Suppressor macrophage treated with lipopolysaccharide for 1 hour (primary cell): ENCODE measurements around the gene PSENEN.
A peak's percentile ranks its signal among the peaks of the same experiment; 100 is the strongest.

Source experiments
- DNase-seq, 3 donors: peaks; one replicate each; pipeline ENCODE4 v3.0.0-alpha.2; 2020 to 2022

PSENEN gene

DNA sequence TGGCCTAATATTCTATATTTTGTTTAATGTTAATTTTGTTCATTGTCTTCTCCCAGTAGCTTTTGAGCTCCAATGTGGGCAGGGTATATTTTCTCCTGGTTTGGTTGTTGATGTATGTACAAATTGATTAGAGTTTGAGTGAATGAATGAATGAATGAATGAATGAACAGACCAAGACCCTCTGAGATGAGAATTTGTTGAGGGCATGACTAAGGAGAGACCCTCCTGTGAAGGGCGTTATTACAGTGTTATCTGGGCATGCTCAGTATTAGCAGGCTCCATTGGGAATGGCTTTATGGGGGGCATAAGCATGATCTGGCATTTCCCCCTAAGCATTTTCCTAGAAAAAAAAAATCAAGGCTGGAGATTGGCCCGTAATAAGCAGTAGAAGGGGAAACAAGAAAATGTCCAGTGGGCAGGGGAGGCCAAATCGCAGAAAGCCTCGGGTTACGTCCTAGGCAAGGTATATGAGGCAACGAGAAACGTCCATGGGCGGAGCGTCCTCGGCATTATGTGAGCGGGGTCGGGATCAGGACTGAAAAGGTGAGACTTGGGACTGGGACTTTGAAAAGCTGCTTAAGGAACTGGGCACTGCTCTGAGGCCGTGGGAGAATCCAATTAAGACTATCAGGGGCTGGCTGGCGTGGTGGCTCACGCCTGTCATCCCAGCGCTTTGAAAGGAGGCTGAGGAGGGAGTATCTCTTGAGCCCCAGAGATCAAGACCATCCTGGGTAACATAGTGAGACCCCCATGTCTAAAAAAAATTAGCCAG is 29.0 kb downstream of the PSENEN start:
- no peak for DNase-seq

DNA sequence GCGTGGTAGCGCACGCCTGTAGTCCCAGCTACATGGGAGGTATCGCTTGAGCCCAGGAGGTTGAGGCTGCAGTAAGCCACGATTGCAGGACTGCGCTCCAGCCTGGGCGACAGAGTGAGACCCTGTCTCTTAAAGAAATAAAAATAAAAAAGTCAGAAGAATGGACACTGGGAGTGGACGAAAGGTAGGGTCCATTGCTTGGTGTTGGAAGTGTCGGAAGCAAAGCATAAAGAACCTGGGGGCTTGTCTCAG is 29.5 kb downstream of the PSENEN start:
- no peak for DNase-seq

DNA sequence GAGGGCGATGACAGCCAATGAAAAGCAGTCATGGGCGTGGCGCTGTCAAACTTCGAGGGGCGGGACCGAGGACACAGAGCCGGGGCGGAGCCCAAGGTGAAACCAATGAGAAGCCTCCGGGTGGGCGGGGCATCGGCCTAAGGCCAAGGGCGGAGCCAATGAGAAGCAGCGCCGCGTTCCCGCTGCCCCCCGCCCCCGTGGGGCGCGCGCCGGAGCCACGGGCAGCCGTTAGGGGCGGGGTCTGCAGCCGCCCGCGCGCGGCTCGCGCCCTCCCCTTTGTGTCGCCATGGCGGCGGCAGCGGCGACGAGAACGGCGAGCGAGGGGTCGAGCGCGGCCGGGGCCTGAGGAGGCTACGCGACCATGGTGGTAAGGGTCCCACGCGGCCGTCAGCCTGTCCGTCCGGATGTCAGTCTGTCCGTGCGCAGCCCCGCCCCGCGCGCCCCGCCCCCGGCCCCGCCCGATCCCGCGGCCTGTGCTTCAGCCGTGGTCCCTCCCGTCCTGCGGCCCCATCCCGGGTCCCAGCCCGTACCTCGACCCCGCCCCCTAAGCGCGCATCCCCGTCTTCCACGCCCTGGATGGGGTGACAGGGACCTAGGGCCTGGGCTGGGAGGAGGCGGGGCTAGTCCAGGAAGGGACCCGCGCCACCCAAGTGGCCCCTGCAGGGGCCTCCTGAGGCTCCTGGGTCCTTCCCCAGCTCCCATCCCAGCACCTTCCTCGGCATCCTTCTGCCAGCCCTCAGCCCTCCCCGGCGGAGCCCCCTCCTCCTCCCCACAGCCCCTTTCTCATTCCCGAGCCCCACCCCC is 30.0 kb downstream of the PSENEN start, which contains the start of gene ARHGAP33:
TSS of gene ARHGAP33 (plus strand) at position 267 of the 804 bp plus-strand sequence. CDS start at position 362, 95 bp downstream.
- DNase-seq: peak; percentile 100

DNA sequence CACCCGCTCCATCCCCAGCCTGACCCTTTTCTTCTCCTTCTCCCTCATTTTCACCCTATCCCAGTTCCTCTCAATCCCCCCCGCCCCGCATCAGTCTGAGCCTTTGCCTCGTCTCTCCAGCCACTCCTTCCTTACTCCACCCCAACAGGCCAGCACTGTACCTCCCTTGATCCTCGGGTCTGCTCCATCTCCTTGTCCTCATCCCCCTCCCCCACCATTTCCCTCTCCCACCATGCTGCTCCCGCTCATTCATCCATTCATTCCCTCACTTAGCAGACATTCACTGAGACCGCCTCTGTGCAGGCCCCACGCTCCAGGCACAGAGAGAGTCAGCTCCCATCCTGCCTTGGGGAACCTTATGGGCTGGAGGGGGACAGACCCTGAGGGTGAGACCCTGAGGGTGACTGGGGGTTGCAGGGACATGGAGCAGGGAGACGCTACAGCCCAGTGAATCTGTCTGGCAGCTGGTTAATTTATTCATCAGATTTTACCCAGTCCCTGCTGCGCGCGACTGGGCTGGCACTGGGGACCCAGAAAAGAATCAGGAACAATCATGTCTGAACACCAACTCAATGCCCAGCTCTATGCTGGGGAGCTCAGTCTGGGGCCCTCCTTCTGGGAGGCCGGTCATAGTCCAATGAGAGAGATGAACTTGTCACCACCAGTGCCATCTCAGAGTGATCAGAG is 30.8 kb downstream of the PSENEN start:
- no peak for DNase-seq

DNA sequence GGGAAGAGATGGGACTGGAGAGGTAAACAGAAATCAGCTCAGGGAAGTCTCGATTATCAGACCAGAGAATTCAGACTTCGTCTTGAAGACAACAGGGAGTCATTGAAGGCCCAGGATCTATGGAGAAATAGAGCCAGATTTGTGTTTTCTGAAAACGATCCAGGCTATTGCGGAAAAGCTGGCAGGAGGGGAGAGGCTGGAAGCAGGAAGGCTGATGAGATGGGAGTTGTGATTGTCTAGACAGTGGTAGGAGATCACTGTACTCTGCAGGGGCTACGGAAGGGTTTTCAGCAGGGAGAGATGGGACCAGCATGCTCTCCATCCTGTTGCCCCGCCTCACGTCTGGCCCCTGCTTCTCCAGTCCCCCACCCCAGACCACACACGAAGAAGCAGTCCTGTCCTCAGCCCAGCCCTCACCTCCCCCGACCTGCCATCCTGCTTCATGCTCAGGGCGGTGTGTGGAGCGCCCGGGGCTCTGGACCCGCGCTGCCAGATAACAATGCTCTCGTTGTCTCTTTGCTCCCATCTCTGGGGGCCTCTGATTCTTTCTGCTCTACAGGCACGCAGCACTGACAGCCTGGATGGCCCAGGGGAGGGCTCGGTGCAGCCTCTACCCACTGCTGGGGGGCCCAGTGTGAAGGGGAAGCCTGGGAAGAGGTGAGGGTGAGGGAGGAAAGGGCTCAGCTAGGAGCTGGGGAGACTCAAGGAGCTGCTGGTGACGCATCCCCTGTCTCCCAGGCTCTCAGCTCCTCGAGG is 31.8 kb downstream of the PSENEN start:
- no peak for DNase-seq

DNA sequence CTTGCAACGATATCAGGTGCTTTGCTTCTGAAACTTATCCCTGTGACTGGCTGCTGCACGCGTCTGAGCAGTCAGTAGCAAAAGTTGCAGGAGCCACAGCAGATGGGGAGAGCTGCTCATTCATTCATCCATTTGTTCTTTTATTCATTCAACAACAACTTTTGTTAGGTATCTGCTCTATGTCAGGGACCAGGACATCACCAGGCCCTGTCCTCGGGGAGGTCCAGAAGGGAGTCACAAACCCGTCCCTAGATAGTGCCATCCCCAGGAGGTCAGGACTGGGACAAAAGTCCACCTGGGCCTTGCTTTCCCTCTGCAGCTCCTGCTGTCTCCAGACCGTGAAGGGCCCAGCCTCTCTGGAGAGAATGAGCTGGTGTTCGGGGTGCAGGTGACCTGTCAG is 32.5 kb downstream of the PSENEN start:
- DNase-seq: no peak

DNA sequence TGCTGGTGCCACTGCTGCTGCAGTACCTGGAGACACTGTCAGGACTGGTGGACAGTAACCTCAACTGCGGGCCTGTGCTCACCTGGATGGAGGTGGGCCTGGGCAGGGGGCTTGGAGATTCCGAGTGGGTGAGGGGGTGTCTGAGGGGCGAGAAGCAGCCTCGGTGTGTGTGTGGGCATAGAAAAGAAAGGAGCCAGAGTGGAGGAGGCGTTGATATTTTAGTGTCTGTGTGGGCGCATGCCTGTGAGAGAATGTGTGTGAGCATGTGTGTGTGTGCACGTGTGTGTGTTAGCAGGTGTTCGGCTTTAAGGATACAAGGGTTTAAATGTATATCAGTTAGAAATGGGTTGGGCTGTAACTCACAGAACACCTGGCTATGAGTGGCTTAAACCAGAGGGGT is 33.6 kb downstream of the PSENEN start:
- no peak for DNase-seq

DNA sequence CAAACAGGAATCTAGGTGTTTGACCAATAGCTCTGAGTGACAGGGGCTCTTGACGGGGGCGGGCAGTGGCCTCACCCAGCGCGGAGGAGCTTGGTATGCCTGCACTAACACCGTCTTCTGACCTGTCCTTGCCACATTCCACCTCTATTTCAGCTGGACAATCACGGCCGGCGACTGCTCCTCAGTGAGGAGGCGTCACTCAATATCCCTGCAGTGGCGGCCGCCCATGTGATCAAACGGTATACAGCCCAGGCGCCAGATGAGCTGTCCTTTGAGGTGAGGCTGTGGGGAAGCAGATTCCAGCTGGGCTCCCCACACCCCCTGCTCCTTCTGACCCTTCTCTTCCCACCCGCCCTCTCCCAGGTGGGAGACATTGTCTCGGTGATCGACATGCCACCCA is 34.6 kb downstream of the PSENEN start:
- no peak for DNase-seq

DNA sequence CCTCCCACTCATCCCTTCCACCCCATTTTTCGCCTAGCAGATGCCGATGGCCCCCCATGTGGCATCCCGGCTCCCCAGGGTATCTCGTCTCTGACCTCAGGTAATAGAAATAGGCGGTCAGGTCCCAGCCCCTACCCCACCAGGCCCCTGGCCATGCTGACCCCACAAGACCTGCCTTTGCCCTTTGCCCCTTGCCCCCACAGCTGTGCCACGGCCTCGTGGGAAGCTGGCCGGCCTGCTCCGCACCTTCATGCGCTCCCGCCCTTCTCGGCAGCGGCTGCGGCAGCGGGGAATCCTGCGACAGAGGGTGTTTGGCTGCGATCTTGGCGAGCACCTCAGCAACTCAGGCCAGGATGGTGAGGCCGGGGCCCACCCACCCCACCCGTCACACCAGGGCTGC is 35.3 kb downstream of the PSENEN start:
- DNase-seq: no peak

DNA sequence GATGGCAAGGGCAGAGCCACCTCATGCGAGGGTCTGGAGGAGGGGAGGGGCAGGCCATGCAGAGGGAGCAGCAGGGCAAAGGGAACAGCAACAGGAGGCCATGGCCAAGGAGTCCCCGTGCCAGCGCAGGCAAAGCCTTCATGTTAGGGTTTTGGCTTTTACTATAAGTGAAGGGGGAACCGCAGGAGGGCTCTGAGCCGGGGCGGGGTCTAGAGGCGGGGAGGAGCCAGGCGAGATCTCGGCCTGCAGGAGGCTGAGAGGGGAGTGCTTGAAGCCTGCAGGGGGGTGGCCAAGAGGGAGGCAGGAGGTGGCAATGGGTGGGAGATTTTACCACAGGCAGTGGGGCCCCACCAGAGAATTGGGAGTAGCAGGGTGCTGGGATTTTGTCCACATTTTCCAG is 36.2 kb downstream of the PSENEN start:
- no peak for DNase-seq

DNA sequence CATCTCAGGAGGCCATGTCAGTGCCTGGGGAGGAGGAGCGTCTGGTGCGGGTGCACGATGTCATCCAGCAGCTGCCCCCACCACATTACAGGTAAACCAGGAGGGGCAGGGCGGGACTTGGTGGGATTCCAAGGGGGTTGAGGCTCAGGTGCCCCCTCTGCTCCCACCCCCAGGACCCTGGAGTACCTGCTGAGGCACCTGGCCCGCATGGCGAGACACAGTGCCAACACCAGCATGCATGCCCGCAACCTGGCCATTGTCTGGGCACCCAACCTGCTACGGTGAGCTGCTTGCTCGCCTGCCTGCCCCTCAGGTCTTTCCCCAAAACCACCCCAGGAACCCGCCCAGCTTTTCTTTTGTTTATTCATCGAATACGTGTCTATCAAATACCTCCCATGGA is 37.1 kb downstream of the PSENEN start:
- DNase-seq: no peak

DNA sequence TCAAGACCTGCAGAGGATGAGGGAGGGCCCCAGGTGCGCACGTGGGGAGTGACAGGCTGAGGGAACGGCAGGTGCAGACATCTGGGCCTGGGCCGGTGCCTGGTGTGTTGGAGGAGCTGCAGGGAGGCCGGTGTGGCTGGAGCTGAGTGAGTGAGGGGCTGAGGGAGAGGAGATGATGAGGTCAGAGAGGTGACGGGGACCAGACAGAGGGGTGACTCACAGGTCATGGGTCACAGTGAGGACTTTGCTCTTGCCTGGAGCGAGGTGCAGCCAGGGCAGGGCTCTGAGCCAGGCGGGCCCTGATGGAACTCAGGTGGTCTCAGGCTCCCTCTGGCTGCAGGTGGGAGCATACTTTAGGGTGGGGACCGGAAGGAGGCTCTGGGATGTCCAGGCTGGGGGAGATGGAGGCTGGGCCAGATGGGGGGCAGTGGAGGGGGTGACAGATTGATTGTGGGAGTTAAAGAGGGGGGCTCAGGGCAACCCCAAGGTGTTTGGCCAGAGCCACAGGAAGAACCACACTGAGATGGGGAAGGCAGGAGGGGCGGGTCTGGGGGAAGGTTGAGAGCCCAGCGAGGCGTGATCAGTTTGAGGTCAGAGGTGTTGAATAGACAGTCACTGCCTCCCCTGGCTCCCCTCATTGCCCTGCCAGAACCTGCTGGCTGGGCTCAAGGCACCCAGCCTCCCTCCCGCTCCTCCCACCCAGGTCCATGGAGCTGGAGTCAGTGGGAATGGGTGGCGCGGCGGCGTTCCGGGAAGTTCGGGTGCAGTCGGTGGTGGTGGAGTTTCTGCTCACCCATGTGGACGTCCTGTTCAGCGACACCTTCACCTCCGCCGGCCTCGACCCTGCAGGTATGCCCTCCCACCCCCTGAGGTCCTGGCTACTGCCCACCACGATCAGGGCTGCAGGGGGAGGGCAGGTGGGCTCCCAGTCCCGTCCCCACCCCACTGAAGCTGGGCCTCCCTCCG is 38.3 kb downstream of the PSENEN start:
- DNase-seq: no peak

DNA sequence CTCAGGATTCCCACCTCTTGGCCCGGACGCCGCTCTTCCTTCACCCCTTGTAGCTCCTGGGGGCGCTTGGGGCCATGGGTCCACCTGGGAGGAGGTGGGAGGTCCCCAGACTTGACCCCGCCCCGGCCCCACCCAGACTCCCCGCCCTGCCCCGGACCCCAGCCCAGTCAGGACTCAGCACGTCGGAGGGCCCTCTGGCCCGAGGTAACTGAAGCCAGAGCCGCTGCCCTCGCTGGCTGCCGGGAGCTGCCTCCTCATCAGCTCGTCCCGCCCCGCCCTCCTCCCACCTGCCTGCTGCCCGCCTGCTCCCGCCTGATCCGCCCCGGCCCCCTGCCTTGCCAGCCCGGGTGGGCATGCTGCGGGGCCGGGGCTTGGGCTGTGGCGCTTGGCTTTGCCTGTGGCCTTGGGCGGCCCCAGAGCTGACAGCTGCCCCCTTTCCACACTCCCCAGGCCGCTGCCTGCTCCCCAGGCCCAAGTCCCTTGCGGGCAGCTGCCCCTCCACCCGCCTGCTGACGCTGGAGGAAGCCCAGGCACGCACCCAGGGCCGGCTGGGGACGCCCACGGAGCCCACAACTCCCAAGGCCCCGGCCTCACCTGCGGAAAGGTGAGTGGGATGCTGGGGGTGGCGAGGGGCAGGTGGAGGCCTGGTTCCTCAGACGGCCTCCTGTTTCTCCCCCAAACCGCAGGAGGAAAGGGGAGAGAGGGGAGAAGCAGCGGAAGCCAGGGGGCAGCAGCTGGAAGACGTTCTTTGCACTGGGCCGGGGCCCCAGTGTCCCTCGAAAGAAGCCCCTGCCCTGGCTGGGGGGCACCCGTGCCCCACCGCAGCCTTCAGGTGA is 39.3 kb downstream of the PSENEN start:
- no peak for DNase-seq

DNA sequence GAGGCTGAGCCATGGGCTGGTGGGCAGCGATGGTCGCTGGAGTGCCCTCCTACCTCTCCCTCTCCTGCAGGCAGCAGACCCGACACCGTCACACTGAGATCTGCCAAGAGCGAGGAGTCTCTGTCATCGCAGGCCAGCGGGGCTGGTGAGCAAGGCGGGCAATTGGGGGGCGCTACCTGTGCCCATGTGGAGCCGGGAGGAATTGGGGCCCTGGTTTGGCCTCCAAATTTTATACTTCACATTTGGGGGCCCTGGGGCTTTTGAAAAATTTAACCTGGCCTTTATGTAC is 39.8 kb downstream of the PSENEN start:
- no peak for DNase-seq

DNA sequence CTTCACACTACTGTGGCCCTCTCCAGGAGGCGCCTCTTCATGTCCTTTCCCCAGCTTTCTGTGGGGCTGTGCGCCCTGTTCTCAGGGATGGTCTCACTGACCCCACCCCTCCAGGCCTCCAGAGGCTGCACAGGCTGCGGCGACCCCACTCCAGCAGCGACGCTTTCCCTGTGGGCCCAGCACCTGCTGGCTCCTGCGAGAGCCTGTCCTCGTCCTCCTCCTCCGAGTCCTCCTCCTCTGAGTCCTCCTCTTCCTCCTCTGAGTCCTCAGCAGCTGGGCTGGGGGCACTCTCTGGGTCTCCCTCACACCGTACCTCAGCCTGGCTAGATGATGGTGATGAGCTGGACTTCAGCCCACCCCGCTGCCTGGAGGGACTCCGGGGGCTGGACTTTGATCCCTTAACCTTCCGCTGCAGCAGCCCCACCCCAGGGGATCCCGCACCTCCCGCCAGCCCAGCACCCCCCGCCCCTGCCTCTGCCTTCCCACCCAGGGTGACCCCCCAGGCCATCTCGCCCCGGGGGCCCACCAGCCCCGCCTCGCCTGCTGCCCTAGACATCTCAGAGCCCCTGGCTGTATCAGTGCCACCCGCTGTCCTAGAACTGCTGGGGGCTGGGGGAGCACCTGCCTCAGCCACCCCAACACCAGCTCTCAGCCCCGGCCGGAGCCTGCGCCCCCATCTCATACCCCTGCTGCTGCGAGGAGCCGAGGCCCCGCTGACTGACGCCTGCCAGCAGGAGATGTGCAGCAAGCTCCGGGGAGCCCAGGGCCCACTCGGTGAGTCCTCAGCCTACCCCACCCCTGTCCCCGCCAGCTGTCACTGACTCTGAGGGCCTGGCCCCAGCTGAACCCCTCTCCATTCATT is 41.1 kb downstream of the PSENEN start:
- no peak for DNase-seq

DNA sequence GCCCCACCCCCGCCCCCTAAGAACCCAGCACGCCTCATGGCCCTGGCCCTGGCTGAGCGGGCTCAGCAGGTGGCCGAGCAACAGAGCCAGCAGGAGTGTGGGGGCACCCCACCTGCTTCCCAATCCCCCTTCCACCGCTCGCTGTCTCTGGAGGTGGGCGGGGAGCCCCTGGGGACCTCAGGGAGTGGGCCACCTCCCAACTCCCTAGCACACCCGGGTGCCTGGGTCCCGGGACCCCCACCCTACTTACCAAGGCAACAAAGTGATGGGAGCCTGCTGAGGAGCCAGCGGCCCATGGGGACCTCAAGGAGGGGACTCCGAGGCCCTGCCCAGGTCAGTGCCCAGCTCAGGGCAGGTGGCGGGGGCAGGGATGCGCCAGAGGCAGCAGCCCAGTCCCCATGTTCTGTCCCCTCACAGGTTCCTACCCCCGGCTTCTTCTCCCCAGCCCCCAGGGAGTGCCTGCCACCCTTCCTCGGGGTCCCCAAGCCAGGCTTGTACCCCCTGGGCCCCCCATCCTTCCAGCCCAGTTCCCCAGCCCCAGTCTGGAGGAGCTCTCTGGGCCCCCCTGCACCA is 41.9 kb downstream of the PSENEN start:
- DNase-seq: no peak

DNA sequence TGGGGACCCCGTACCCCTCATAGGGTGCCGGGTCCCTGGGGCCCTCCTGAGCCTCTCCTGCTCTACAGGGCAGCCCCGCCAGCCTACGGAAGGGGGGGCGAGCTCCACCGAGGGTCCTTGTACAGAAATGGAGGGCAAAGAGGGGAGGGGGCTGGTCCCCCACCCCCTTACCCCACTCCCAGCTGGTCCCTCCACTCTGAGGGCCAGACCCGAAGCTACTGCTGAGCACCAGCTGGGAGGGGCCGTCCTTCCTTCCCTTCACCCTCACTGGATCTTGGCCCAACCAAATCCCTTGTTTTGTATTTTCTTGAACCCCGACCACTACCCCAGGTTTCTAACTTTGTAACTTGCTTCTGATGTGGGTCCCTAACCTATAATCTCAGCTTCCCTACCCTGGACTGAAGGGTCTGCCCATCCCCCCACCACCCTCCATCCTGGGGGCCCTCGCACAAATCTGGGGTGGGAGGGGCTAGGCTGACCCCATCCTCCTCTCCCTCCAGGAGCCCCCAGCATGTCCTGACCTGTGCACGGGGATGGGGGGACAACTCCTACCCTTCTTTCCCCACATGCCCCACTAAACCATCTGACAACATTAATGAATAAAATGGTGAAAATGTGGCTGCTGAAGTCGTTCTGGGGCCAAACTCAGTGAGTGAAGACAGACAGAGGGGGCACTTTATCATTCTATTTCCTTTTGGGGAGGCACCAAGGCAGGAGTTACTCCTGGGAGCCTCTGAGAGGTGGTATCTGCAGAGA is 42.9 kb downstream of the PSENEN start:
- DNase-seq: no peak

DNA sequence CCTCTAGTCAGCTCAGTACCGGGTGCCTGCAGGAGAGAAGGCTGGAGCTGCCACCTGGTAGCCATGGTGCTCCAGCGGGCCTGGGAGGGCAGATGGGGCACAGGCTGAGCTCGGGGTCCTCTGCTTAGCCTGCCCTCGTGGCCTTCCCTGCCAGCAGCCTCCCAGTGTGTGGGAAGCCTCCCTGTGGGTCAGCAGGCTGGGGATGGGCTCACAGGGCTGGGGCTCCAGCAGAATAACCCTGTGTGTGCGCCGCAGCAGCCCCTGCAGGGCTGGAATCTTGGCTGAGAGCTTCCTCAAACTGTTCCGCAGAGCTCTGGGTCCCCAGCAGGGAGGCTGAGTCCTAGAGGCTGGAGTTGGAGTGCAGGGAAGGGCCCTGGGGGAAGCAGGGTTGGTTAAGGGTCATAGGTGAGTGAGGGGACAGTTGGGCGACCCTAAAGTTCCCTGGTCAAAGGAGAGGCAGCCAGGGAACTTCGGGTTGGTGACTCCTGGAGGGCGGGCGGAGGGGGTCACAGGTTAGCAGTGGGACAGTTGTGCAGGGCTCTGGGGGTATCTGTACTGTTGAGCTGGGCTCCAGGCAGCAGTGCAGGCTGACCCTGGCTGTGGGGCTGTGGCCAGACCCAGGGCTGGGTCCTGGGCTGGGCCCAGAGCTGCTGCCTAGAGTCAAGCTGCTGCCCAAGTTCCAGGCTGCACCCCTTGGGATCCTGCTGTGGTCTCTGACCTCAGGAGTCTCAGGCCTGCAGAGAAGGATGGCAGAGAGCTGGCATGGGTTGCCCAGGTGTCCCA is 43.9 kb downstream of the PSENEN start:
- no peak for DNase-seq
